Calu3 (cell line): ENCODE measurements around the gene COPS9. TPM values are rescaled to one million over a fixed set of nuclear protein-coding genes. Genes with fewer than 3 reads are reported as not detected.

Experiments used
- BruUV-seq: library from RNA; stranded (reverse); fragments of 400-500 nt; replicated peaks from 2 replicates; lab custom pipeline; 2021; lab: Mats Ljungman, UMichigan
- CTCF ChIA-PET: fragments of 300-600 bp; sonication (Branson Sonifier 250); formaldehyde crosslinking; loops from one replicate; lab custom pipeline; 2022; ENCODE audit warnings: antibody characterized with exemption; lab: Charles Lee
- DNase-seq: peaks from one replicate; pipeline ENCODE4 v3.0.0; 2022
- H3K27ac Mint-ChIP-seq: one replicate; pipeline ENCODE4 v1.8.0; 2022; ENCODE audit warnings: mixed read lengths; ENCODE audit not compliant: unreplicated experiment
- H3K27me3 Mint-ChIP-seq: one replicate; pipeline ENCODE4 v1.8.0; 2022; ENCODE audit warnings: mixed read lengths; ENCODE audit not compliant: unreplicated experiment
- H3K36me3 Mint-ChIP-seq: one replicate; pipeline ENCODE4 v1.8.0; 2022; ENCODE audit warnings: mild to moderate bottlenecking, moderate library complexity, mixed read lengths; ENCODE audit not compliant: insufficient read depth, unreplicated experiment
- H3K4me1 Mint-ChIP-seq: one replicate; pipeline ENCODE4 v1.8.0; 2022; ENCODE audit warnings: mild to moderate bottlenecking, low read depth, mixed read lengths; ENCODE audit not compliant: unreplicated experiment
- H3K4me3 Mint-ChIP-seq: one replicate; pipeline ENCODE4 v1.8.0; 2022; ENCODE audit warnings: mild to moderate bottlenecking, low read depth, moderate library complexity, mixed read lengths; ENCODE audit not compliant: unreplicated experiment
- H3K9me3 Mint-ChIP-seq: one replicate; pipeline ENCODE4 v1.8.0; 2022; ENCODE audit warnings: low read depth, mixed read lengths; ENCODE audit not compliant: unreplicated experiment
- intact Hi-C: fragments of 100-400 bp; cut with micrococcal nuclease; formaldehyde crosslinking; loops from one replicate; pipeline ENCODE4 v1.10.0; 2022; ENCODE audit not compliant: unreplicated experiment
- total RNA-seq: library from RNA; stranded (reverse); gene quantifications from 2 replicates; pipeline ENCODE4 v1.2.3, GENCODE V29; 2022
- TF ChIP-seq, protein P1 (sequence below): fragments of 200-600 bp; IDR thresholded peaks from one replicate; pipeline ENCODE4 v1.8.0; 2022; ENCODE audit warnings: antibody characterized with exemption; ENCODE audit not compliant: unreplicated experiment

The COPS9 gene
- total RNA-seq, 1 experiment from 2014 or later: 106 TPM

DNA sequence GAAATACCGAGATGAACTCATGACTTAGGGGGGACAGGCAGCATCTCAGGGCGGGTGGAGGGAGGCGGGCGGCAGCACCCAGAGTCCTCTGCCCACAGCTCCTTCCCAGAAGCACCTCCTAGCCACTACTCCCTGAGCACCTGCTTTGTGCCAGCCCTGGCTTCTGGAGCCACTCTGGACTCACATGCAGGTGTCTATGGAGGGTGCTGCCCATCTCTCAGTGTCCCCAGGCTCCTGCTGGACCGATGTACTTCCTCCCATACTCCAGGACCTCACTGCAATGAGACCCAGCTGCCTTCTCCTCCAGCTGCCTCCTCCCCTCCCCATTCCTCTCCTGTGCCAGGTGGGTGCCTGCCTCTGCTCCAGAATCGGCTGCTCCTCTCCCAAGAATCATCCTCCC, 26.4 kb upstream of the COPS9 start:
- CTCF ChIA-PET: interaction anchor here (0.6 kb wide), 1 partner anchor 180 kb away, joined by 3 read pairs; no protein-coding TSS in a partner anchor
- Mint-ChIP-seq H3K9me3 (no peaks in the 10 kb centered on the region), H3K4me3 (no peak overlapping the region), H3K4me1 (no peaks in the 10 kb centered on the region), H3K36me3 (peaks cover 4% of the 10 kb centered on the region), H3K27me3 (peaks cover 77% of the 10 kb centered on the region), H3K27ac (no peak overlapping the region)
- intact Hi-C loops: no loop called here
- BruUV-seq: no TSS peak
- DNase-seq: no peak
- TF ChIP-seq, protein P1, sequence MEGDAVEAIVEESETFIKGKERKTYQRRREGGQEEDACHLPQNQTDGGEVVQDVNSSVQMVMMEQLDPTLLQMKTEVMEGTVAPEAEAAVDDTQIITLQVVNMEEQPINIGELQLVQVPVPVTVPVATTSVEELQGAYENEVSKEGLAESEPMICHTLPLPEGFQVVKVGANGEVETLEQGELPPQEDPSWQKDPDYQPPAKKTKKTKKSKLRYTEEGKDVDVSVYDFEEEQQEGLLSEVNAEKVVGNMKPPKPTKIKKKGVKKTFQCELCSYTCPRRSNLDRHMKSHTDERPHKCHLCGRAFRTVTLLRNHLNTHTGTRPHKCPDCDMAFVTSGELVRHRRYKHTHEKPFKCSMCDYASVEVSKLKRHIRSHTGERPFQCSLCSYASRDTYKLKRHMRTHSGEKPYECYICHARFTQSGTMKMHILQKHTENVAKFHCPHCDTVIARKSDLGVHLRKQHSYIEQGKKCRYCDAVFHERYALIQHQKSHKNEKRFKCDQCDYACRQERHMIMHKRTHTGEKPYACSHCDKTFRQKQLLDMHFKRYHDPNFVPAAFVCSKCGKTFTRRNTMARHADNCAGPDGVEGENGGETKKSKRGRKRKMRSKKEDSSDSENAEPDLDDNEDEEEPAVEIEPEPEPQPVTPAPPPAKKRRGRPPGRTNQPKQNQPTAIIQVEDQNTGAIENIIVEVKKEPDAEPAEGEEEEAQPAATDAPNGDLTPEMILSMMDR: no peak

DNA sequence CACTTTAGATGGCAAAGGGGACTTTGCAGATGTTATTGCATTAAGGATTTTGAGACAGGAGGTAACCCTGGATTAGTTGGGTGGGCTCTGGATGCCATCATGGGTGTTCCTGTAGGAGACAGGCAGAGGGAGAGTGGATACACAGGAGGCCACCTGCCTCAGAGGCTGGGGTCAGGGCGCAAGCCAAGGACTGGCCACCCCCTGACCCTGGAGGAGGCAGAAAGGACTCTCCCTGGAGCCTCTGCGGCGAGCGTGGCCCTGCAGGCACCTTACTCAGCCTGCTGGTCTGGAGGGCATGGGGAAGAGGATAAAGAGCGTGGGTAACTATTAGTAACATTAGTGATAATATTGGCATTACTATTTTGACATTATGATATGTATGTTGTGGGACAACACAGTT, 25.9 kb upstream of the COPS9 start:
- intact Hi-C loops: no loop called here
- no peak for DNase-seq
- no peaks in the 10 kb centered on the region for H3K9me3 Mint-ChIP-seq
- H3K36me3 Mint-ChIP-seq: peaks cover 4% of the 10 kb centered on the region
- CTCF ChIA-PET: no interaction called here
- H3K27ac Mint-ChIP-seq: no peak overlapping the region
- no peaks in the 10 kb centered on the region for H3K4me1 Mint-ChIP-seq
- H3K4me3 Mint-ChIP-seq: no peak overlapping the region
- BruUV-seq: no TSS peak
- TF ChIP-seq, protein P1: no peak
- peaks cover 73% of the 10 kb centered on the region for H3K27me3 Mint-ChIP-seq

DNA sequence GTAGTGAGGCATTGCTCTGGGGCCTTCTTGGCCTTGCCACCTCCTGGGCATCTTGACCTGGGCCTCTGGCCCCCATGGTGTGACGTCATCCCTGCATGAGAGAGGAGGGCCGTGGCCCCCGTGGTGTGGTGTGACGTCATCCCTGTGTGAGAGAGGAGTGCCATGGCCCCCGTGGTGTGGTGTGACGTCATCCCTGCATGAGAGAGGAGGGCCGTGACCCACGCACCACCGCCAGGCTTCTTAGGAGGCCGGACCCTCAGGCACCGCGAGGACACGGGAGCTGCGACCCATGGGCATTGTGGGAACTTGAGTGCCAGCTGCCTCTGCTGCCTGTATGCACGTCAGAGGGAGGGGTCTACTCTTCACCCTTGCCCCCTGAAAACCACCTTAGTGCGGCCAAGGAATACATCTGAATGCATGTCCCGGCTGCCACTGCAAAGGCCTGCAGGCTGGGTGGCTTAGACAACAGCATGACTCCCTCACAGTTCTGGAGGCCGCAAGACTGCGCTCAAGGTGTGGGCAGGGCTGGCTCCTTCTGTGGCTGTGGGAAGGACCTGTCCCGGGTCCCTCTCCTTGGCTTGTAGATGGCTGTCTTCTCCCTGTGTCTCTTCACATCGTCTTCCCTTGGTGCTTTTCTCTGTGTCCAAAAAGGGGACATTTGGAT, 25.1 kb upstream of the COPS9 start:
- TF ChIP-seq, protein P1: no peak
- intact Hi-C loops: no loop called here
- Mint-ChIP-seq H3K4me3 (no peak overlapping the region), H3K36me3 (peaks cover 4% of the 10 kb centered on the region), H3K9me3 (no peaks in the 10 kb centered on the region), H3K27me3 (peaks cover 72% of the 10 kb centered on the region), H3K4me1 (no peaks in the 10 kb centered on the region), H3K27ac (no peak overlapping the region)
- CTCF ChIA-PET: interaction anchor here (0.6 kb wide), 1 partner anchor 1608 kb away, joined by 3 read pairs; no protein-coding TSS in a partner anchor
- no TSS peak for BruUV-seq
- no peak for DNase-seq

DNA sequence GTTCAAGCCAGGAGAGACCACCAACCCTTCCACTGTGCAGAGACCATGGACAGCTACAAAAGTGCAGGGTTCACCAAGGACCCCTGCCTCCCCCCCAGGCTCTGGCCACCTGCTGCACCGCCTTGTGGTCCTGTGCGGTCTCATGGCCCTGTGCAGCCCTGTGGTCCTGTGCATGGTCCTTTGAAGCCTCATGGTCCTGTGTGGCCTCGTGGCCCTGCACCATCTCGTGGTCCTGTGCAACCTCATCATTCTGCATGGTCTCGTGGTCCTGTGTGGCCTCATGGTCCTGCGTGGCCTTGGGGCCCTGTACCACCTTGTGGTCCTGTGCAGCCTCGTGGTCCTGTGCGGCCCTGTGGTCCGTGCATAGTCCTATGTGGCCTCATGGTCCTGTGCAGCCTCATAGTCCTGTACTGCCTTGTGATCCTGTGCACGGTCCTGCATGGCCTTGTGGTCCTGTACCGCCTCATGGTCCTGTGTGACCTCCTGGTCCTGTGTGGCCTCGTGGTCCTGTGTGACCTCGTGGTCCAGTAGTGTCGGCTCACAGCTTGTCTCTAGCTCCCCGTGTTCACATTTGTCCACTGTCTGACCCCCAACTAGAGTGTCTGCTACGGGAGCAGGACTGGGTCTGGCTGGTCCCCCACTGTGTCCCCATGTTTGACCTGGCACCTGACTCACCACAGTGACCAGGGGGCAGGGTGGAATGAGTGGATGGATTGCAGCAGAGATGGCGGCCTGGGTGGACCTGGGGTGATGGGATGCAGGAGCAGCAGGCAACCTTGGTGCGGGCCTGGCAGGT, 24.4 kb upstream of the COPS9 start:
- H3K27ac Mint-ChIP-seq: no peak overlapping the region
- no peaks in the 10 kb centered on the region for H3K9me3 Mint-ChIP-seq
- TF ChIP-seq, protein P1: no peak
- no peaks in the 10 kb centered on the region for H3K4me1 Mint-ChIP-seq
- H3K4me3 Mint-ChIP-seq: no peak overlapping the region
- peaks cover 68% of the 10 kb centered on the region for H3K27me3 Mint-ChIP-seq
- peaks cover 4% of the 10 kb centered on the region for H3K36me3 Mint-ChIP-seq
- CTCF ChIA-PET: interaction anchor here (0.6 kb wide), 1 partner anchor 1609 kb away, joined by 3 read pairs; no protein-coding TSS in a partner anchor
- intact Hi-C loops: no loop called here
- DNase-seq: no peak
- no TSS peak for BruUV-seq
